ENCODE data around the gene AKIP1.
"Not testable (repeated sequence)": the region's sequence is repeated elsewhere in the genome, so short reads cannot be mapped to it uniquely, and the experiment has no call there.

Gene AKIP1

GRCh38 chr11:8917157-8917825, 6.3 kb downstream of the AKIP1 start:
- no peak for DNase-seq

- DNase-seq, result no peak
Observed at GRCh38 chr11:8922691-8923090, 11.7 kb downstream of the AKIP1 start.

- DNase-seq, result no peak
Observed at GRCh38 chr11:8925711-8926110, 14.7 kb downstream of the AKIP1 start.

GRCh38 chr11:8926236-8926635, 15.2 kb downstream of the AKIP1 start:
- no peak for DNase-seq

GRCh38 chr11:8927233-8927632, 16.2 kb downstream of the AKIP1 start:
- DNase-seq, result no peak

GRCh38 chr11:8928205-8928604, 17.2 kb downstream of the AKIP1 start:
- DNase-seq, result no peak

- no peak for DNase-seq
Observed at GRCh38 chr11:8928981-8929615, 18.1 kb downstream of the AKIP1 start.

GRCh38 chr11:8930456-8931175, 19.6 kb downstream of the AKIP1 start:
- DNase-seq, result peak; percentile 19

- DNase-seq, result no peak
Observed at GRCh38 chr11:8932564-8933180, 21.7 kb downstream of the AKIP1 start, which contains the start of gene C11orf16. Gene C11orf16, minus strand, starts transcription at chr11:8932947. Its CDS starts 639 bp downstream, at chr11:8932308.

- no peak for DNase-seq
Observed at GRCh38 chr11:8933931-8934330, 22.9 kb downstream of the AKIP1 start.

GRCh38 chr11:8934742-8935488, 23.9 kb downstream of the AKIP1 start:
- no peak for DNase-seq

GRCh38 chr11:8935789-8936188, 24.8 kb downstream of the AKIP1 start:
- not testable (repeated sequence) for DNase-seq

GRCh38 chr11:8937159-8937558, 26.2 kb downstream of the AKIP1 start:
- no peak for DNase-seq

- no peak for DNase-seq
Observed at GRCh38 chr11:8937659-8938058, 26.7 kb downstream of the AKIP1 start.

- no peak for DNase-seq
Observed at GRCh38 chr11:8941341-8942103, 30.5 kb downstream of the AKIP1 start.

GRCh38 chr11:8942518-8943066, 31.6 kb downstream of the AKIP1 start, which contains the start of gene ASCL3:
Gene ASCL3, minus strand, starts transcription at chr11:8943016. Its CDS starts 4,855 bp downstream, at chr11:8938161.
- DNase-seq, result no peak

- peak; percentile 27 for DNase-seq
Observed at GRCh38 chr11:8947230-8947943, 36.4 kb downstream of the AKIP1 start.

GRCh38 chr11:8948886-8949285, 37.9 kb downstream of the AKIP1 start:
- DNase-seq, result peak; percentile 81

GRCh38 chr11:8956860-8957259, 45.9 kb downstream of the AKIP1 start:
- no peak for DNase-seq

- DNase-seq, result peak; percentile 93
Observed at GRCh38 chr11:8959546-8960166, 48.7 kb downstream of the AKIP1 start.

Data from hematopoietic multipotent progenitor cell treated with erythropoietin and hydrocortisone succinate and interleukin-3 and kit ligand, for 4 days (in vitro differentiated cells).